IMR-90 (cell line): ENCODE results near the gene MAML2. TPM values are rescaled to one million over a fixed set of nuclear protein-coding genes. Genes with fewer than 3 reads are reported as not detected.

Experiments used
- ATAC-seq: fragments of 200-7000 bp; cut with Tn5 transposase; 2 replicates; pipeline ENCODE4 v1.9.1; 2020; ENCODE audit warnings: low read depth, mild to moderate bottlenecking, moderate library complexity
- BruUV-seq: library from RNA; stranded (reverse); fragments of 400-500 nt; replicated peaks from 2 replicates; lab custom pipeline; 2021; lab: Mats Ljungman, UMichigan
- CTCF ChIA-PET: fragments of 300-600 bp; formaldehyde crosslinking; extraction: SDS; loops from one replicate; lab custom pipeline; 2021; ENCODE audit warnings: antibody characterized with exemption; lab: Yijun Ruan, JAX
- POLR2A ChIA-PET: fragments of 300-600 bp; sonication (Branson Sonifier 250); formaldehyde crosslinking; loops from one replicate; lab custom pipeline; 2022; ENCODE audit warnings: antibody characterized with exemption; ENCODE audit not compliant: unreplicated experiment; lab: Charles Lee
- DNase-seq: peaks from one replicate; pipeline ENCODE4 v3.0.0; 2013
- H2AFZ ChIP-seq: replicated peaks from 2 replicates; pipeline ENCODE3; 2013; ENCODE audit warnings: low read length, mild to moderate bottlenecking; ENCODE audit not compliant: poor library complexity
- H2AK5ac ChIP-seq: 2 replicates; pipeline ENCODE4 v1.6.1; 2013; ENCODE audit warnings: low read depth, low read length, inconsistent platforms
- H2AK9ac ChIP-seq: replicated peaks from 2 replicates; pipeline ENCODE3; 2013; ENCODE audit warnings: mild to moderate bottlenecking, low read depth, low read length, moderate library complexity; ENCODE audit not compliant: poor library complexity
- H2BK120ac ChIP-seq: 2 replicates; pipeline ENCODE4 v1.6.1; 2013; ENCODE audit warnings: low read depth, low read length, inconsistent platforms
- H2BK15ac ChIP-seq: 3 replicates; pipeline ENCODE4 v1.6.1; 2013; ENCODE audit warnings: low read depth, low read length, inconsistent platforms
- H2BK20ac ChIP-seq: 2 replicates; pipeline ENCODE4 v1.6.1; 2013; ENCODE audit warnings: low read depth, mild to moderate bottlenecking, inconsistent platforms, low read length, moderate library complexity
- H2BK5ac ChIP-seq: 2 replicates; pipeline ENCODE4 v1.6.1; 2013; ENCODE audit warnings: mild to moderate bottlenecking, low read depth, low read length, inconsistent platforms; ENCODE audit not compliant: poor library complexity, severe bottlenecking
- H3K14ac ChIP-seq: replicated peaks from 2 replicates; pipeline ENCODE4 v1.6.1; 2013; ENCODE audit warnings: low read depth, low read length, inconsistent platforms
- H3K18ac ChIP-seq: 2 replicates; pipeline ENCODE4 v1.6.1; 2013; ENCODE audit warnings: low read depth, low read length, control low read depth
- H3K23ac ChIP-seq: 2 replicates; pipeline ENCODE4 v1.6.1; 2013; ENCODE audit warnings: low read depth, low read length, inconsistent platforms
- H3K27ac ChIP-seq: 2 replicates; pipeline ENCODE4 v1.5.1; 2013; ENCODE audit warnings: mild to moderate bottlenecking, control low read depth, low read length; ENCODE audit not compliant: insufficient read depth
- H3K27me3 ChIP-seq: 2 replicates; pipeline ENCODE4 v1.6.1; 2013; ENCODE audit warnings: low read length; ENCODE audit not compliant: control insufficient read depth, insufficient read depth
- H3K36me3 ChIP-seq: 2 replicates; pipeline ENCODE4 v1.6.1; 2013; ENCODE audit warnings: low read length, mixed read lengths; ENCODE audit not compliant: control insufficient read depth, insufficient read depth
- H3K4ac ChIP-seq: 2 replicates; pipeline ENCODE4 v1.6.1; 2013; ENCODE audit warnings: low read depth, low read length, inconsistent platforms
- H3K4me1 ChIP-seq: 2 replicates; pipeline ENCODE4 v1.6.1; 2013; ENCODE audit warnings: low read length, mixed read lengths; ENCODE audit not compliant: control insufficient read depth, insufficient read depth
- H3K4me2 ChIP-seq: 2 replicates; pipeline ENCODE4 v1.6.1; 2013; ENCODE audit warnings: low read depth, mild to moderate bottlenecking, control low read depth, low read length, moderate library complexity
- H3K4me3 ChIP-seq: 2 replicates; pipeline ENCODE4 v1.5.1; 2013; ENCODE audit warnings: low read depth, mild to moderate bottlenecking, control low read depth, low read length, moderate library complexity; ENCODE audit not compliant: insufficient read depth
- H3K56ac ChIP-seq: 2 replicates; pipeline ENCODE4 v1.6.1; 2013; ENCODE audit warnings: low read length, inconsistent platforms; ENCODE audit not compliant: insufficient read depth; ENCODE audit errors: extremely low read depth
- H3K79me1 ChIP-seq, 2 experiments: 2 replicates each; pipeline ENCODE4 v1.6.1; 2013; ENCODE audit warnings: low read length in 2 of 2, inconsistent platforms in 1 of 2, low read depth in 1 of 2
- H3K9ac ChIP-seq: 2 replicates; pipeline ENCODE4 v1.6.1; 2013; ENCODE audit warnings: low read depth, low read length, control low read depth
- H3K9me1 ChIP-seq: 2 replicates; pipeline ENCODE4 v1.6.1; 2013; ENCODE audit warnings: low read length, inconsistent platforms; ENCODE audit not compliant: insufficient read depth
- H3K9me3 ChIP-seq: 2 replicates; pipeline ENCODE4 v1.6.1; 2013; ENCODE audit warnings: low read length; ENCODE audit not compliant: control insufficient read depth, insufficient read depth
- H4K20me1 ChIP-seq: 2 replicates; pipeline ENCODE4 v1.6.1; 2013; ENCODE audit warnings: low read length, inconsistent platforms; ENCODE audit not compliant: insufficient read depth
- H4K5ac ChIP-seq: 2 replicates; pipeline ENCODE4 v1.6.1; 2013; ENCODE audit warnings: mild to moderate bottlenecking, low read depth, low read length, control low read depth
- H4K8ac ChIP-seq, 2 experiments: 2 replicates each; pipeline ENCODE4 v1.6.1; 2013; ENCODE audit warnings: low read depth in 2 of 2, low read length in 2 of 2, control low read depth in 1 of 2, inconsistent platforms in 1 of 2
- H4K91ac ChIP-seq: 2 replicates; pipeline ENCODE4 v1.6.1; 2013; ENCODE audit warnings: low read depth, low read length, inconsistent platforms; ENCODE audit not compliant: insufficient read depth
- FOS ChIP-seq: fragments of 150-350 bp; IDR thresholded peaks from 2 replicates; pipeline ENCODE4 v1.6.1; 2016; ENCODE audit warnings: low read depth, low read length
- MAZ ChIP-seq: IDR thresholded peaks from 2 replicates; pipeline ENCODE4 v1.6.1; 2012; ENCODE audit warnings: low read depth, mild to moderate bottlenecking, low read length, improper control_type of control experiment, moderate library complexity, borderline replicate concordance
- SMC3 ChIP-seq: fragments of 150-350 bp; IDR thresholded peaks from 2 replicates; pipeline ENCODE4 v1.6.1; 2016; ENCODE audit warnings: low read depth, mild to moderate bottlenecking, antibody characterized with exemption, low read length, moderate library complexity
- USF2 ChIP-seq: fragments of 150-350 bp; IDR thresholded peaks from 2 replicates; pipeline ENCODE4 v1.6.1; 2017; ENCODE audit warnings: mild to moderate bottlenecking, antibody characterized with exemption, low read length, low read depth
- WGBS, 2 experiments: methylation state at CpG; one replicate each; pipeline versions ENCODE4 v1.1.5 to v1.1.7; 2013; ENCODE audit warnings: missing lambda C conversion rate in 2 of 2; ENCODE audit not compliant: insufficient read length in 1 of 2; ENCODE audit errors: extremely low coverage in 2 of 2; 5-methylcytosine and 5-hydroxymethylcytosine counted together
- dilution Hi-C: fragments of 300-500 bp; cut with HindIII; formaldehyde crosslinking; loops from one replicate; pipeline ENCODE4 v1.14.3; 2018; ENCODE audit warnings: low sequenced_read_pairs; ENCODE audit not compliant: unreplicated experiment
- in situ Hi-C: fragments of 300-500 bp; cut with MboI; formaldehyde crosslinking; loops from 3 replicates; pipeline ENCODE4 v1.14.3; 2019; ENCODE audit warnings: low sequenced_read_pairs, inconsistent platforms, mixed read lengths
- intact Hi-C: fragments of 100-400 bp; cut with micrococcal nuclease; formaldehyde crosslinking; loops from 2 replicates; pipeline ENCODE4 v1.10.0; 2022
- polyA plus RNA-seq, 3 experiments: library from polyadenylated mRNA; depleted of rRNA; stranded (reverse); fragments of >200 nt; gene quantifications; 2 replicates each; pipeline ENCODE4 v1.2.3, GENCODE V29; 2012; ENCODE audit warnings: low replicate concordance in 1 of 3
- total RNA-seq: library from RNA; depleted of rRNA; stranded (reverse); fragments of >200 nt; gene quantifications from 2 replicates; pipeline ENCODE4 v1.2.3, GENCODE V29; 2012
- TF ChIP-seq, protein P1 (sequence below): conservative IDR thresholded peaks from 2 replicates; pipeline ENCODE4 v1.5.1; 2012; ENCODE audit warnings: mild to moderate bottlenecking, low read depth, low read length, improper control_type of control experiment

MAML2 gene
- total and polyA plus RNA-seq, 2 of the 4 experiments (the other 2 are of a cell fraction) = 15.0 to 19.5 TPM

- Histone ChIP-seq H3K4me2 (no peak overlapping the region), H4K5ac (no peak overlapping the region), H3K9me1 (peaks cover 5% of the 10 kb centered on the region; the same call in 1 of the 2 replicates), H4K91ac (no peak overlapping the region), H2AK5ac (no peak overlapping the region), H3K27ac (no peak overlapping the region), H3K18ac (no peak overlapping the region), H3K9me3 (no peaks in the 10 kb centered on the region), H3K4ac (no peak overlapping the region), H4K20me1 (no peaks in the 10 kb centered on the region), H2BK15ac (no peak overlapping the region), H2AK9ac (no peak overlapping the region), H2BK120ac (no peak overlapping the region), H2AFZ (no peak overlapping the region), H3K23ac (no peak overlapping the region), H3K9ac (no peak overlapping the region), H4K8ac (no peak overlapping the region), H3K27me3 (no peaks in the 10 kb centered on the region), H3K14ac (no peak overlapping the region), H2BK5ac (no peak overlapping the region), H3K79me1 (peaks cover 40 to 48% of the 10 kb centered on the region in 2 experiments), H3K4me3 (no peak overlapping the region), H2BK20ac (no peak overlapping the region), H3K36me3 (peaks cover 6% of the 10 kb centered on the region), H3K4me1 (no peaks in the 10 kb centered on the region; the same call in 1 of the 2 replicates), H3K56ac (no peak overlapping the region)
- DNase-seq = no peak
- BruUV-seq = no TSS peak
- dilution Hi-C loops = no loop called here
- ChIA-PET CTCF (interaction anchor here (1.2 kb wide), 1 partner anchor 268 kb away, joined by 3 read pairs; the partner anchor contains the start of gene MAML2), POLR2A (no interaction called here)
- no peak for TF ChIP-seq USF2
- TF ChIP-seq, protein P1, sequence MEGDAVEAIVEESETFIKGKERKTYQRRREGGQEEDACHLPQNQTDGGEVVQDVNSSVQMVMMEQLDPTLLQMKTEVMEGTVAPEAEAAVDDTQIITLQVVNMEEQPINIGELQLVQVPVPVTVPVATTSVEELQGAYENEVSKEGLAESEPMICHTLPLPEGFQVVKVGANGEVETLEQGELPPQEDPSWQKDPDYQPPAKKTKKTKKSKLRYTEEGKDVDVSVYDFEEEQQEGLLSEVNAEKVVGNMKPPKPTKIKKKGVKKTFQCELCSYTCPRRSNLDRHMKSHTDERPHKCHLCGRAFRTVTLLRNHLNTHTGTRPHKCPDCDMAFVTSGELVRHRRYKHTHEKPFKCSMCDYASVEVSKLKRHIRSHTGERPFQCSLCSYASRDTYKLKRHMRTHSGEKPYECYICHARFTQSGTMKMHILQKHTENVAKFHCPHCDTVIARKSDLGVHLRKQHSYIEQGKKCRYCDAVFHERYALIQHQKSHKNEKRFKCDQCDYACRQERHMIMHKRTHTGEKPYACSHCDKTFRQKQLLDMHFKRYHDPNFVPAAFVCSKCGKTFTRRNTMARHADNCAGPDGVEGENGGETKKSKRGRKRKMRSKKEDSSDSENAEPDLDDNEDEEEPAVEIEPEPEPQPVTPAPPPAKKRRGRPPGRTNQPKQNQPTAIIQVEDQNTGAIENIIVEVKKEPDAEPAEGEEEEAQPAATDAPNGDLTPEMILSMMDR = no peak
- no peak for TF ChIP-seq SMC3
- no peak for TF ChIP-seq FOS
- no peak for TF ChIP-seq MAZ
- intact Hi-C loops = no loop called here
- in situ Hi-C loops = no loop called here
- ATAC-seq = no peak
- no CpG with 5 or more reads among the region's 11 CpGs for WGBS, 2 experiments
These were observed 268.3 kb downstream of the MAML2 start for GRCh38 chr11:96074551-96075310.
